ENCODE data around the gene PCDHB15.
"Not testable (repeated sequence)": the region's sequence is repeated elsewhere in the genome, so short reads cannot be mapped to it uniquely, and the experiment has no call there.

The PCDHB15 gene

DNA sequence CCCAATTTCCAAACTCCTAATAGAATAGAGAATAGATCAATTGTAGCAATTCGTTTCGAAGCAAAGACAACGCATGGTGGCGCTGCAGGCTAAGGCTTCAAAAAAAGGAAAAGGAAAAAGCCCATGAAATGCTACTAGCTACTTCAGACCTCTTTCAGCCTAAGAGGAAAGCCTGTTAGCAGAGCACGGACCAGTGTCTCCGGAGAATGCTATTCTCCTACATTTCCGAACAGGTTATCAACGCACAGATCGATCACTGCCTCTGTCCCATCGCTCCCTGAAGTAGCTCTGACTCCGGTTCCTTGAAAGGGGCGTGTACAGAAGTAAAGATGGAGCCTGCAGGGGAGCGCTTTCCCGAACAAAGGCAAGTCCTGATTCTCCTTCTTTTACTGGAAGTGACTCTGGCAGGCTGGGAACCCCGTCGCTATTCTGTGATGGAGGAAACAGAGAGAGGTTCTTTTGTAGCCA is at the start of gene PCDHB15:
Gene PCDHB15 (plus strand): TSS at position 146 of the 468 bp plus-strand sequence. CDS start 184 bp downstream, at position 330.
- Histone ChIP-seq H3K4me3 (ENCODE audit: low read depth, low read length) (peak within 1 kb of the TSS; percentile 49), H3K27ac (ENCODE audit: low read depth, low read length) (no peak within 1 kb of the TSS), H3K4me1 (ENCODE audit: control insufficient read depth, insufficient read depth, low read length) (no peaks in the 10 kb centered on the region), H3K27me3 (ENCODE audit: control insufficient read depth, insufficient read depth, low read length) (no peaks in the 10 kb centered on the region), H3K36me3 (ENCODE audit: control insufficient read depth, insufficient read depth, low read length) (no peaks in the 10 kb centered on the region), H3K9ac (ENCODE audit: low read depth, low read length) (no peak within 1 kb of the TSS), H3K9me3 (ENCODE audit: control insufficient read depth, insufficient read depth, low read length) (peaks cover 55% of the 10 kb centered on the region)

GRCh38 chr5:141196363-141196762 is 48.8 kb upstream of the PCDHB15 start:
- H3K9me3 ChIP-seq (ENCODE audit: control insufficient read depth, insufficient read depth, low read length): peaks cover 6% of the 10 kb centered on the region
- no peak overlapping the region for H3K9ac ChIP-seq (ENCODE audit: low read depth, low read length)
- H3K27ac ChIP-seq (ENCODE audit: low read depth, low read length): no peak overlapping the region
- H3K27me3 ChIP-seq (ENCODE audit: control insufficient read depth, insufficient read depth, low read length): peaks cover 33% of the 10 kb centered on the region
- no peaks in the 10 kb centered on the region for H3K4me1 ChIP-seq (ENCODE audit: control insufficient read depth, insufficient read depth, low read length)
- H3K4me3 ChIP-seq (ENCODE audit: low read depth, low read length): no peak overlapping the region
- H3K36me3 ChIP-seq (ENCODE audit: control insufficient read depth, insufficient read depth, low read length): no peaks in the 10 kb centered on the region

DNA sequence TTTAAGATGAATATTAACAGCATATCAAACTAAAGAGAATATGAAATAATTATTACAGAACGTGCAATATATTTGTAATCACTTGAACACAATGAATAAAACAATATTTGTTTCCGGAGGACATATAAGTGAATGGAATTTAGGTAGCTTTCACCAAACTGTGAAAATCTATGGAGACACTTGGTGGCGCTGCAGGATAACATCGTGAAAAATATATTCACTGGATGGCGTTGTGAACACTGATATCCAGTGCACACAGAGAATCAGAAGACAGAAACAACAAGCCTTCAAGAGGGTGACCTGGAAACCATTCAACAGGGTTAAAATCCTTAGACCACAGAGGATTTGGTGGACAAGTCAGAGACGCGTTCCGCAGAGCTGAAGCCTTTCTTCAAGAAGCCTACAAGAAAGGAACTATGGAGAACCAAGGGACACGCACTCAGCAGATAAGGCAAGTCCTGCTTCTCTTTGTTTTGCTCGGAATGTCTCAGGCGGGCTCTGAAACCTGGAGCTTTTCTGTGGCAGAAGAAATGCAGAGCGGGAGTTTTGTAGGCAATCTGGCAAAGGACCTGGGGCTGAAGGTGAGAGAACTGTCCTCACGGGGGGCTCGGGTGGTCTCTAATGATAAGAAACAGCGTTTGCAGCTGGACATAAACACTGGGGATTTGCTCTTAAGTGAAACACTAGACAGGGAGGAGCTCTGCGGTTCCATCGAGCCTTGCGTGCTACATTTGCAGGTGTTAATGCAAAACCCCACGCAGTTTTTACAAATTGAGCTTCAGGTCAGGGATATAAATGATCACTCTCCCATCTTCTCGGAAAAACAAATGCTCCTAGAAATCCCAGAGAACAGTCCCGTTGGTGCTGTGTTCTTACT is 45.6 kb upstream of the PCDHB15 start, which contains the start of gene PCDHB11:
Gene PCDHB11 (plus strand): TSS at position 269 of the 877 bp plus-strand sequence. CDS start 148 bp downstream, at position 417.
- Histone ChIP-seq H3K27me3 (ENCODE audit: control insufficient read depth, insufficient read depth, low read length) (peaks cover 19% of the 10 kb centered on the region), H3K9me3 (ENCODE audit: control insufficient read depth, insufficient read depth, low read length) (peaks cover 6% of the 10 kb centered on the region), H3K4me1 (ENCODE audit: control insufficient read depth, insufficient read depth, low read length) (no peaks in the 10 kb centered on the region), H3K36me3 (ENCODE audit: control insufficient read depth, insufficient read depth, low read length) (no peaks in the 10 kb centered on the region), H3K4me3 (ENCODE audit: low read depth, low read length) (no peak within 1 kb of the TSS), H3K9ac (ENCODE audit: low read depth, low read length) (no peak within 1 kb of the TSS), H3K27ac (ENCODE audit: low read depth, low read length) (no peak within 1 kb of the TSS)

GRCh38 chr5:141201126-141201525 is 44.1 kb upstream of the PCDHB15 start:
- H3K9me3 ChIP-seq (ENCODE audit: control insufficient read depth, insufficient read depth, low read length); H3K4me1 ChIP-seq (ENCODE audit: control insufficient read depth, insufficient read depth, low read length); H3K4me3 ChIP-seq (ENCODE audit: low read depth, low read length); H3K9ac ChIP-seq (ENCODE audit: low read depth, low read length); H3K36me3 ChIP-seq (ENCODE audit: control insufficient read depth, insufficient read depth, low read length); H3K27ac ChIP-seq (ENCODE audit: low read depth, low read length): not testable (repeated sequence)
- H3K27me3 ChIP-seq (ENCODE audit: control insufficient read depth, insufficient read depth, low read length): peaks cover 10% of the 10 kb centered on the region; the same call in 1 of the 2 replicates

DNA sequence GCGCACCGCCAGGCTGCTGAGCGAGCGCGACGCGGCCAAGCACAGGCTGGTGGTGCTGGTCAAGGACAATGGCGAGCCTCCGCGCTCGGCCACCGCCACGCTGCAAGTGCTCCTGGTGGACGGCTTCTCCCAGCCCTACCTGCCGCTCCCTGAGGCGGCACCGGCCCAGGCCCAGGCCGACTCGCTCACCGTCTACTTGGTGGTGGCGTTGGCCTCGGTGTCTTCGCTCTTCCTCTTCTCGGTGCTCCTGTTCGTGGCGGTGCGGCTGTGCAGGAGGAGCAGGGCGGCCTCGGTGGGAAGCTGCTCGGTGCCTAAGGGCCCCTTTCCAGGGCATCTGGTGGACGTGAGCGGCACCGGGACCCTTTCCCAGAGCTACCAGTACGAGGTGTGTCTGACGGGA is 43.5 kb upstream of the PCDHB15 start:
- not testable (repeated sequence) for H3K4me3 ChIP-seq (ENCODE audit: low read depth, low read length); H3K4me1 ChIP-seq (ENCODE audit: control insufficient read depth, insufficient read depth, low read length); H3K36me3 ChIP-seq (ENCODE audit: control insufficient read depth, insufficient read depth, low read length); H3K9me3 ChIP-seq (ENCODE audit: control insufficient read depth, insufficient read depth, low read length); H3K9ac ChIP-seq (ENCODE audit: low read depth, low read length); H3K27ac ChIP-seq (ENCODE audit: low read depth, low read length)
- H3K27me3 ChIP-seq (ENCODE audit: control insufficient read depth, insufficient read depth, low read length): peaks cover 10% of the 10 kb centered on the region; the same call in 1 of the 2 replicates

DNA sequence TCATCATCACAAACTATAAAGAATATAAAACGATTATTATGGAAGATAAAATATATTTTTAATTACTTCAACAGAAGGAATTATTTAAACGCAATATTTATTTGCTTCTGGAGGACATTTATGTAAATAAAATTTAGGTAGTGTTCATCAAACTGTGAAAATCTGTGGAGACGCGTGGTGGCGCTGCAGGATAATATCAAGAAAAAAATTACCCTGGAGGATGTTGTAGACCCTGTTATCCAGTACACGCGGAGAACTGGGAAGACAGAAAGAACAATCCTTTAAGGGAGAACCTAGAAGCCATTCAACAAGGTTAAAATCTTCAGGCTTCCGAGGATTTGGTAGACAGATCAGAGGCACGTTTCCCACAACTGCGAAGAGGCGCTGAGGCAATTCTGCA is 36.7 kb upstream of the PCDHB15 start, which contains the start of gene PCDHB12:
Gene PCDHB12 (plus strand): TSS at position 242 of the 400 bp plus-strand sequence. CDS start 189 bp downstream, outside the sequence.
- no peak within 1 kb of the TSS for H3K27ac ChIP-seq (ENCODE audit: low read depth, low read length)
- H3K9ac ChIP-seq (ENCODE audit: low read depth, low read length): no peak within 1 kb of the TSS
- no peaks in the 10 kb centered on the region for H3K36me3 ChIP-seq (ENCODE audit: control insufficient read depth, insufficient read depth, low read length)
- H3K9me3 ChIP-seq (ENCODE audit: control insufficient read depth, insufficient read depth, low read length): peaks cover 4% of the 10 kb centered on the region; the same call in 1 of the 2 replicates
- H3K27me3 ChIP-seq (ENCODE audit: control insufficient read depth, insufficient read depth, low read length): no peaks in the 10 kb centered on the region
- H3K4me1 ChIP-seq (ENCODE audit: control insufficient read depth, insufficient read depth, low read length): no peaks in the 10 kb centered on the region
- no peak within 1 kb of the TSS for H3K4me3 ChIP-seq (ENCODE audit: low read depth, low read length)

DNA sequence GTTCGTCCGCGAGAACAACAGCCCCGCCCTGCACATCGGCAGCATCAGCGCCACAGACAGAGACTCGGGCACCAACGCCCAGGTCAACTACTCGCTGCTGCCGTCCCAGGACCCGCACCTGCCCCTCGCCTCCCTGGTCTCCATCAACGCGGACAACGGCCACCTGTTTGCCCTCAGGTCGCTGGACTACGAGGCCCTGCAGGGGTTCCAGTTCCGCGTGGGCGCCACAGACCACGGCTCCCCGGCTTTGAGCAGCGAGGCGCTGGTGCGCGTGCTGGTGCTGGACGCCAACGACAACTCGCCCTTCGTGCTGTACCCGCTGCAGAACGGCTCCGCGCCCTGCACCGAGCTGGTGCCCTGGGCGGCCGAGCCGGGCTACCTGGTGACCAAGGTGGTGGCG is 34.9 kb upstream of the PCDHB15 start:
- not testable (repeated sequence) for H3K4me1 ChIP-seq (ENCODE audit: control insufficient read depth, insufficient read depth, low read length); H3K27ac ChIP-seq (ENCODE audit: low read depth, low read length); H3K27me3 ChIP-seq (ENCODE audit: control insufficient read depth, insufficient read depth, low read length); H3K4me3 ChIP-seq (ENCODE audit: low read depth, low read length); H3K36me3 ChIP-seq (ENCODE audit: control insufficient read depth, insufficient read depth, low read length); H3K9me3 ChIP-seq (ENCODE audit: control insufficient read depth, insufficient read depth, low read length); H3K9ac ChIP-seq (ENCODE audit: low read depth, low read length)

GRCh38 chr5:141210849-141211248 is 34.3 kb upstream of the PCDHB15 start:
- not testable (repeated sequence) for H3K27ac ChIP-seq (ENCODE audit: low read depth, low read length); H3K27me3 ChIP-seq (ENCODE audit: control insufficient read depth, insufficient read depth, low read length); H3K4me3 ChIP-seq (ENCODE audit: low read depth, low read length); H3K36me3 ChIP-seq (ENCODE audit: control insufficient read depth, insufficient read depth, low read length); H3K4me1 ChIP-seq (ENCODE audit: control insufficient read depth, insufficient read depth, low read length); H3K9me3 ChIP-seq (ENCODE audit: control insufficient read depth, insufficient read depth, low read length); H3K9ac ChIP-seq (ENCODE audit: low read depth, low read length)

GRCh38 chr5:141213656-141214339 is 31.4 kb upstream of the PCDHB15 start, which contains the start of gene PCDHB13:
PCDHB13 (plus strand) TSS chr5:141213919; CDS start chr5:141214124, 205 bp downstream.
- H3K36me3 ChIP-seq (ENCODE audit: control insufficient read depth, insufficient read depth, low read length); H3K9me3 ChIP-seq (ENCODE audit: control insufficient read depth, insufficient read depth, low read length); H3K27ac ChIP-seq (ENCODE audit: low read depth, low read length); H3K4me1 ChIP-seq (ENCODE audit: control insufficient read depth, insufficient read depth, low read length); H3K4me3 ChIP-seq (ENCODE audit: low read depth, low read length); H3K9ac ChIP-seq (ENCODE audit: low read depth, low read length); H3K27me3 ChIP-seq (ENCODE audit: control insufficient read depth, insufficient read depth, low read length): not testable (repeated sequence)

- not testable (repeated sequence) for H3K9me3 ChIP-seq (ENCODE audit: control insufficient read depth, insufficient read depth, low read length); H3K36me3 ChIP-seq (ENCODE audit: control insufficient read depth, insufficient read depth, low read length); H3K27me3 ChIP-seq (ENCODE audit: control insufficient read depth, insufficient read depth, low read length); H3K27ac ChIP-seq (ENCODE audit: low read depth, low read length); H3K4me1 ChIP-seq (ENCODE audit: control insufficient read depth, insufficient read depth, low read length); H3K9ac ChIP-seq (ENCODE audit: low read depth, low read length); H3K4me3 ChIP-seq (ENCODE audit: low read depth, low read length)
Measured at GRCh38 chr5:141214583-141214982, 30.6 kb upstream of the PCDHB15 start.

GRCh38 chr5:141215504-141215903 is 29.7 kb upstream of the PCDHB15 start:
- H3K27me3 ChIP-seq (ENCODE audit: control insufficient read depth, insufficient read depth, low read length); H3K4me1 ChIP-seq (ENCODE audit: control insufficient read depth, insufficient read depth, low read length); H3K36me3 ChIP-seq (ENCODE audit: control insufficient read depth, insufficient read depth, low read length); H3K27ac ChIP-seq (ENCODE audit: low read depth, low read length); H3K9me3 ChIP-seq (ENCODE audit: control insufficient read depth, insufficient read depth, low read length); H3K9ac ChIP-seq (ENCODE audit: low read depth, low read length); H3K4me3 ChIP-seq (ENCODE audit: low read depth, low read length): not testable (repeated sequence)
